ENCODE data around the gene PSMB5. TPM values are rescaled to one million over a fixed set of nuclear protein-coding genes. Genes with fewer than 3 reads are reported as not detected.

PSMB5 gene
- total RNA-seq, 1 donor from 2014 or later: 129 TPM

- intact Hi-C loops (cut with DNase I): no loop called here
- ATAC-seq (ENCODE audit: poor library complexity) (no peak), DNase-seq (no peak)
Measured at GRCh38 chr14:23047751-23048693, 13.3 kb upstream of the PSMB5 start.

- intact Hi-C loops (cut with DNase I): no loop called here
- ATAC-seq (ENCODE audit: poor library complexity): no peak
- DNase-seq: no peak
Measured at GRCh38 chr14:23047034-23047634, 12.4 kb upstream of the PSMB5 start.

- DNase-seq (no peak), ATAC-seq (ENCODE audit: poor library complexity) (no peak)
- intact Hi-C loops (cut with DNase I): no loop called here
Measured at GRCh38 chr14:23045419-23046357, 11.0 kb upstream of the PSMB5 start.

GRCh38 chr14:23044840-23045239, 10.1 kb upstream of the PSMB5 start:
- ATAC-seq (ENCODE audit: poor library complexity): no peak
- intact Hi-C loops (cut with DNase I): no loop called here

GRCh38 chr14:23043754-23044153, 9.1 kb upstream of the PSMB5 start:
- ATAC-seq (ENCODE audit: poor library complexity): no peak
- no peak for DNase-seq
- intact Hi-C loops (cut with DNase I): no loop called here

More at GRCh38 chr14:23044840-23045239, 10.1 kb upstream of the PSMB5 start:
- DNase-seq: no peak

GRCh38 chr14:23043145-23043544, 8.4 kb upstream of the PSMB5 start:
- no peak for DNase-seq
- no peak for ATAC-seq (ENCODE audit: poor library complexity)
- intact Hi-C loops (cut with DNase I): no loop called here

GRCh38 chr14:23042162-23042965, 7.7 kb upstream of the PSMB5 start, which contains the start of gene PSMB11:
PSMB11 (plus strand) TSS chr14:23042212; CDS start chr14:23042226, 14 bp downstream.
- DNase-seq (no peak), ATAC-seq (ENCODE audit: poor library complexity) (no peak)
- intact Hi-C loops (cut with DNase I): no loop called here

- ATAC-seq (ENCODE audit: poor library complexity): no peak
Measured at GRCh38 chr14:23041729-23042128, 7.0 kb upstream of the PSMB5 start.

GRCh38 chr14:23040100-23040499, 5.4 kb upstream of the PSMB5 start:
- no peak for ATAC-seq (ENCODE audit: poor library complexity)
- DNase-seq: no peak
- intact Hi-C loops (cut with DNase I): no loop called here

More at GRCh38 chr14:23041729-23042128, 7.0 kb upstream of the PSMB5 start:
- intact Hi-C loops (cut with DNase I): no loop called here
- DNase-seq: no peak

GRCh38 chr14:23035303-23036144, 824 bp upstream of the PSMB5 start:
- DNase-seq: no peak
- ATAC-seq (ENCODE audit: poor library complexity): no peak
- intact Hi-C loops (cut with DNase I): no loop called here

GRCh38 chr14:23033801-23034497, 751 bp downstream of the PSMB5 start:
- ATAC-seq (ENCODE audit: poor library complexity) (no peak), DNase-seq (no peak)
- intact Hi-C loops (cut with DNase I): no loop called here

GRCh38 chr14:23033251-23033727, 1.4 kb downstream of the PSMB5 start:
- DNase-seq (no peak), ATAC-seq (ENCODE audit: poor library complexity) (no peak)
- intact Hi-C loops (cut with DNase I): no loop called here

GRCh38 chr14:23030936-23031335, 3.8 kb downstream of the PSMB5 start:
- ATAC-seq (ENCODE audit: poor library complexity): no peak
- DNase-seq: no peak
- intact Hi-C loops (cut with DNase I): no loop called here

GRCh38 chr14:23028799-23029198, 5.9 kb downstream of the PSMB5 start:
- ATAC-seq (ENCODE audit: poor library complexity): no peak
- intact Hi-C loops (cut with DNase I): no loop called here

GRCh38 chr14:23025151-23025814, 9.4 kb downstream of the PSMB5 start:
- intact Hi-C loops (cut with DNase I): no loop called here
- ATAC-seq (ENCODE audit: poor library complexity): no peak
- no peak for DNase-seq

More at GRCh38 chr14:23028799-23029198, 5.9 kb downstream of the PSMB5 start:
- DNase-seq: no peak

- ATAC-seq (ENCODE audit: poor library complexity): no peak
- DNase-seq: no peak
- intact Hi-C loops (cut with DNase I): no loop called here
Measured at GRCh38 chr14:23024612-23025075, 10.1 kb downstream of the PSMB5 start.

Data from Right ventricle myocardium superior (tissue), 1 donor.